ENCODE results near the gene IGFBP7.
A peak's percentile ranks its signal among the peaks of the same experiment; 100 is the strongest.

Gene IGFBP7

GRCh38 chr4:57037982-57038604 is 72.1 kb downstream of the IGFBP7 start:
- peak; percentile 63 for DNase-seq
- TF ChIP-seq CTCF (IDR thresholded peaks at IDR 0.05; ENCODE audit: low read length) = peak; percentile 98
- TF ChIP-seq EZH2 (optimal IDR thresholded peaks at IDR 0.05; ENCODE audit: low read depth, low read length) = no peak
- no peak for TF ChIP-seq EZH2phosphoT487 (IDR thresholded peaks at IDR 0.05; ENCODE audit: low read length)

GRCh38 chr4:57034520-57034919 is 75.7 kb downstream of the IGFBP7 start:
- no peaks in the 10 kb centered on the region for H3F3A ChIP-seq (ENCODE audit: insufficient read depth, low read length)
- no peaks in the 10 kb centered on the region for H3K9me3 ChIP-seq (replicated peaks; ENCODE audit: insufficient read depth, low read length)
- H3K36me3 ChIP-seq (replicated peaks; ENCODE audit: insufficient read depth, low read length) = peaks cover 23% of the 10 kb centered on the region

More at GRCh38 chr4:57037982-57038604, 72.1 kb downstream of the IGFBP7 start:
- no peak overlapping the region for H3K9ac ChIP-seq (ENCODE audit: low read length)
- no peaks in the 10 kb centered on the region for H3F3A ChIP-seq (ENCODE audit: insufficient read depth, low read length)
- no peaks in the 10 kb centered on the region for H3K9me2 ChIP-seq (replicated peaks; ENCODE audit: insufficient read depth, low read length)
- H3K36me3 ChIP-seq (replicated peaks; ENCODE audit: insufficient read depth, low read length) = no peaks in the 10 kb centered on the region
- H3K4me2 ChIP-seq (ENCODE audit: low read depth, low read length) = peak overlapping the region; percentile 60
- no peaks in the 10 kb centered on the region for H3K27me3 ChIP-seq (replicated peaks; ENCODE audit: insufficient read depth, low read length)
- H3K27ac ChIP-seq (ENCODE audit: low read length) = no peak overlapping the region
- peak overlapping the region; percentile 46 for H2AFZ ChIP-seq (ENCODE audit: low read length)
- no peaks in the 10 kb centered on the region for H4K20me1 ChIP-seq (ENCODE audit: insufficient read depth, low read length)
- no peaks in the 10 kb centered on the region for H3K4me1 ChIP-seq (ENCODE audit: low read length)
- no peaks in the 10 kb centered on the region for H3K9me3 ChIP-seq (replicated peaks; ENCODE audit: insufficient read depth, low read length)
- H3K4me3 ChIP-seq (ENCODE audit: low read length) = peak overlapping the region; percentile 42; the same call in 1 of the 2 replicates
- H3K79me2 ChIP-seq (ENCODE audit: low read length) = no peaks in the 10 kb centered on the region

GRCh38 chr4:57023104-57023503 is 87.1 kb downstream of the IGFBP7 start:
- no peaks in the 10 kb centered on the region for H3K4me1 ChIP-seq (ENCODE audit: low read length)
- no peaks in the 10 kb centered on the region for H3K27me3 ChIP-seq (replicated peaks; ENCODE audit: insufficient read depth, low read length)
- H3F3A ChIP-seq (ENCODE audit: insufficient read depth, low read length) = no peaks in the 10 kb centered on the region
- no peak overlapping the region for H2AFZ ChIP-seq (ENCODE audit: low read length)
- H3K4me2 ChIP-seq (ENCODE audit: low read depth, low read length) = no peak overlapping the region
- no peaks in the 10 kb centered on the region for H3K9me3 ChIP-seq (replicated peaks; ENCODE audit: insufficient read depth, low read length)
- H3K9me2 ChIP-seq (replicated peaks; ENCODE audit: insufficient read depth, low read length) = no peaks in the 10 kb centered on the region
- no peak overlapping the region for H3K9ac ChIP-seq (ENCODE audit: low read length)
- H3K4me3 ChIP-seq (ENCODE audit: low read length) = no peak overlapping the region
- H3K79me2 ChIP-seq (ENCODE audit: low read length) = peaks cover 6% of the 10 kb centered on the region; the same call in 1 of the 2 replicates
- no peak overlapping the region for H3K27ac ChIP-seq (ENCODE audit: low read length)
- DNase-seq = no peak
- no peak for TF ChIP-seq EZH2 (optimal IDR thresholded peaks at IDR 0.05; ENCODE audit: low read depth, low read length)
- no peak for TF ChIP-seq EZH2phosphoT487 (IDR thresholded peaks at IDR 0.05; ENCODE audit: low read length)
- no peak for TF ChIP-seq CTCF (IDR thresholded peaks at IDR 0.05; ENCODE audit: low read length)
- H3K36me3 ChIP-seq (replicated peaks; ENCODE audit: insufficient read depth, low read length) = peaks cover 27% of the 10 kb centered on the region
- H4K20me1 ChIP-seq (ENCODE audit: insufficient read depth, low read length) = no peaks in the 10 kb centered on the region

More at GRCh38 chr4:57034520-57034919, 75.7 kb downstream of the IGFBP7 start:
- Histone ChIP-seq H3K79me2 (ENCODE audit: low read length) (no peaks in the 10 kb centered on the region), H3K9me2 (replicated peaks; ENCODE audit: insufficient read depth, low read length) (no peaks in the 10 kb centered on the region), H3K4me3 (ENCODE audit: low read length) (no peak overlapping the region), H3K9ac (ENCODE audit: low read length) (no peak overlapping the region), H3K27ac (ENCODE audit: low read length) (no peak overlapping the region), H3K4me2 (ENCODE audit: low read depth, low read length) (no peak overlapping the region), H2AFZ (ENCODE audit: low read length) (no peak overlapping the region), H4K20me1 (ENCODE audit: insufficient read depth, low read length) (no peaks in the 10 kb centered on the region), H3K27me3 (replicated peaks; ENCODE audit: insufficient read depth, low read length) (no peaks in the 10 kb centered on the region), H3K4me1 (ENCODE audit: low read length) (no peaks in the 10 kb centered on the region)
- DNase-seq = no peak
- TF ChIP-seq EZH2 (optimal IDR thresholded peaks at IDR 0.05; ENCODE audit: low read depth, low read length) (no peak), EZH2phosphoT487 (IDR thresholded peaks at IDR 0.05; ENCODE audit: low read length) (no peak), CTCF (IDR thresholded peaks at IDR 0.05; ENCODE audit: low read length) (no peak)

Measured in MM.1S (cell line).